Measurements from ENCODE around the gene TNFSF13. TPM values are rescaled to one million over a fixed set of nuclear protein-coding genes. Genes with fewer than 3 reads are reported as not detected.

Gene TNFSF13
- total and polyA plus RNA-seq, 2 experiments from 2014 or later = 3.9 to 7.4 TPM

DNA sequence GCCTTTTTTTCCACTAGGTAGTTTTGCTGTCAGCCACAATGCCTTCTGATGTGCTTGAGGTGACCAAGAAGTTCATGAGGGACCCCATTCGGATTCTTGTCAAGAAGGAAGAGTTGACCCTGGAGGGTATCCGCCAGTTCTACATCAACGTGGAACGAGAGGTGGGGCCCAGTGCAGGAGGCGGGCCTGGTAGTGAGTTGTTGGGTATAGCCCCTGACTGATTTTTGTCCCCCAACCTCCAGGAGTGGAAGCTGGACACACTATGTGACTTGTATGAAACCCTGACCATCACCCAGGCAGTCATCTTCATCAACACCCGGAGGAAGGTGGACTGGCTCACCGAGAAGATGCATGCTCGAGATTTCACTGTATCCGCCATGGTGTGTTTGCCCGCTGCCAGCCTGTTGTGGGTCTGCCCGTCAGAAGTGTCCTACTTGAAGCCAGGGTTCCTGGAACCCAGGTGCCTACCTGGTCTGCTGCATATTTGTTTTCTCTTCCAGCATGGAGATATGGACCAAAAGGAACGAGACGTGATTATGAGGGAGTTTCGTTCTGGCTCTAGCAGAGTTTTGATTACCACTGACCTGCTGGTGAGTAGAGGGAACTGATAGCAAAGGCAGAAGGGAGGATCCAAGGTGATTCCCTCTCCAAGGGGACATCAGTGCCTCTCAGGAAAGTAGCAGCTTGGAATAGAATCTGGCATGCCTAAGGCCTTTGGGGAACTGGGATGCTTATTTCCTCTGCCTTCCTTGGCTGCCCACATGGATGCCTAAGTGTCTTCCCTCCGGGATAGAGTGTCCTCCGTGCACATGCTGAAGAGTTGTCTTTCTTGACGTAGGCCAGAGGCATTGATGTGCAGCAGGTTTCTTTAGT lies 19.0 kb downstream of the TNFSF13 start:
- DNase-seq (ENCODE audit: low read depth in 1 of 2, low spot score in 1 of 2) = no peak
- no peaks in the 10 kb centered on the region for H3K9me3 ChIP-seq (ENCODE audit: low read depth)
- H3K4me3 ChIP-seq = no peak overlapping the region
- peaks cover 53% of the 10 kb centered on the region for H3K36me3 ChIP-seq
- TF ChIP-seq, protein P1, sequence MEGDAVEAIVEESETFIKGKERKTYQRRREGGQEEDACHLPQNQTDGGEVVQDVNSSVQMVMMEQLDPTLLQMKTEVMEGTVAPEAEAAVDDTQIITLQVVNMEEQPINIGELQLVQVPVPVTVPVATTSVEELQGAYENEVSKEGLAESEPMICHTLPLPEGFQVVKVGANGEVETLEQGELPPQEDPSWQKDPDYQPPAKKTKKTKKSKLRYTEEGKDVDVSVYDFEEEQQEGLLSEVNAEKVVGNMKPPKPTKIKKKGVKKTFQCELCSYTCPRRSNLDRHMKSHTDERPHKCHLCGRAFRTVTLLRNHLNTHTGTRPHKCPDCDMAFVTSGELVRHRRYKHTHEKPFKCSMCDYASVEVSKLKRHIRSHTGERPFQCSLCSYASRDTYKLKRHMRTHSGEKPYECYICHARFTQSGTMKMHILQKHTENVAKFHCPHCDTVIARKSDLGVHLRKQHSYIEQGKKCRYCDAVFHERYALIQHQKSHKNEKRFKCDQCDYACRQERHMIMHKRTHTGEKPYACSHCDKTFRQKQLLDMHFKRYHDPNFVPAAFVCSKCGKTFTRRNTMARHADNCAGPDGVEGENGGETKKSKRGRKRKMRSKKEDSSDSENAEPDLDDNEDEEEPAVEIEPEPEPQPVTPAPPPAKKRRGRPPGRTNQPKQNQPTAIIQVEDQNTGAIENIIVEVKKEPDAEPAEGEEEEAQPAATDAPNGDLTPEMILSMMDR (IDR thresholded peaks at IDR 0.05; ENCODE audit: low read depth, low read length) = no peak
- no peak overlapping the region for H3K27ac ChIP-seq
- no peaks in the 10 kb centered on the region for H3K27me3 ChIP-seq
- peaks cover 1% of the 10 kb centered on the region for H3K4me1 ChIP-seq (ENCODE audit: low read depth)

GRCh38 chr17:7579001-7579833 lies 20.7 kb downstream of the TNFSF13 start, which contains the start of gene CD68:
Gene CD68 (plus strand): TSS chr17:7579638. CDS start chr17:7579678, 40 bp downstream.
- TF ChIP-seq, protein P1 (IDR thresholded peaks at IDR 0.05; ENCODE audit: low read depth, low read length) = no peak
- peak within 1 kb of the TSS; percentile 83 for H3K27ac ChIP-seq
- peaks cover 53% of the 10 kb centered on the region for H3K36me3 ChIP-seq
- H3K4me1 ChIP-seq (ENCODE audit: low read depth) = peaks cover 9% of the 10 kb centered on the region
- peak; percentile 35 to 93 for DNase-seq (ENCODE audit: low read depth in 1 of 2, low spot score in 1 of 2)
- H3K27me3 ChIP-seq = no peaks in the 10 kb centered on the region
- H3K4me3 ChIP-seq = no peak within 1 kb of the TSS
- H3K9me3 ChIP-seq (ENCODE audit: low read depth) = no peaks in the 10 kb centered on the region

DNA sequence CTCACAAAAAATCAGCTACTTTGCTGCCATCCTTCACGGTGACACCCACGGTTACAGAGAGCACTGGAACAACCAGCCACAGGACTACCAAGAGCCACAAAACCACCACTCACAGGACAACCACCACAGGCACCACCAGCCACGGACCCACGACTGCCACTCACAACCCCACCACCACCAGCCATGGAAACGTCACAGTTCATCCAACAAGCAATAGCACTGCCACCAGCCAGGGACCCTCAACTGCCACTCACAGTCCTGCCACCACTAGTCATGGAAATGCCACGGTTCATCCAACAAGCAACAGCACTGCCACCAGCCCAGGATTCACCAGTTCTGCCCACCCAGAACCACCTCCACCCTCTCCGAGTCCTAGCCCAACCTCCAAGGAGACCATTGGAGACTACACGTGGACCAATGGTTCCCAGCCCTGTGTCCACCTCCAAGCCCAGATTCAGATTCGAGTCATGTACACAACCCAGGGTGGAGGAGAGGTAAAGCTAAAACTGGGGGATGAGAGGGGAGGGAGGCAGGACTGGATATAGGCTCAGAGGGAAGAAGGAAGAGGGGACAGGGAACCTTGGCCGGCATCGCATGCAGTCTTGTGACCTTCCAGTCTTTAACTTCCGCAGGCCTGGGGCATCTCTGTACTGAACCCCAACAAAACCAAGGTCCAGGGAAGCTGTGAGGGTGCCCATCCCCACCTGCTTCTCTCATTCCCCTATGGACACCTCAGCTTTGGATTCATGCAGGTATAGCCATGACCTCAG lies 21.5 kb downstream of the TNFSF13 start:
- H3K27ac ChIP-seq = peak overlapping the region; percentile 83
- TF ChIP-seq, protein P1 (IDR thresholded peaks at IDR 0.05; ENCODE audit: low read depth, low read length) = no peak
- no peaks in the 10 kb centered on the region for H3K9me3 ChIP-seq (ENCODE audit: low read depth)
- no peak overlapping the region for H3K4me3 ChIP-seq
- DNase-seq (ENCODE audit: low read depth in 1 of 2, low spot score in 1 of 2) = no peak
- H3K27me3 ChIP-seq = no peaks in the 10 kb centered on the region
- H3K36me3 ChIP-seq = peaks cover 45% of the 10 kb centered on the region
- H3K4me1 ChIP-seq (ENCODE audit: low read depth) = peaks cover 16% of the 10 kb centered on the region

DNA sequence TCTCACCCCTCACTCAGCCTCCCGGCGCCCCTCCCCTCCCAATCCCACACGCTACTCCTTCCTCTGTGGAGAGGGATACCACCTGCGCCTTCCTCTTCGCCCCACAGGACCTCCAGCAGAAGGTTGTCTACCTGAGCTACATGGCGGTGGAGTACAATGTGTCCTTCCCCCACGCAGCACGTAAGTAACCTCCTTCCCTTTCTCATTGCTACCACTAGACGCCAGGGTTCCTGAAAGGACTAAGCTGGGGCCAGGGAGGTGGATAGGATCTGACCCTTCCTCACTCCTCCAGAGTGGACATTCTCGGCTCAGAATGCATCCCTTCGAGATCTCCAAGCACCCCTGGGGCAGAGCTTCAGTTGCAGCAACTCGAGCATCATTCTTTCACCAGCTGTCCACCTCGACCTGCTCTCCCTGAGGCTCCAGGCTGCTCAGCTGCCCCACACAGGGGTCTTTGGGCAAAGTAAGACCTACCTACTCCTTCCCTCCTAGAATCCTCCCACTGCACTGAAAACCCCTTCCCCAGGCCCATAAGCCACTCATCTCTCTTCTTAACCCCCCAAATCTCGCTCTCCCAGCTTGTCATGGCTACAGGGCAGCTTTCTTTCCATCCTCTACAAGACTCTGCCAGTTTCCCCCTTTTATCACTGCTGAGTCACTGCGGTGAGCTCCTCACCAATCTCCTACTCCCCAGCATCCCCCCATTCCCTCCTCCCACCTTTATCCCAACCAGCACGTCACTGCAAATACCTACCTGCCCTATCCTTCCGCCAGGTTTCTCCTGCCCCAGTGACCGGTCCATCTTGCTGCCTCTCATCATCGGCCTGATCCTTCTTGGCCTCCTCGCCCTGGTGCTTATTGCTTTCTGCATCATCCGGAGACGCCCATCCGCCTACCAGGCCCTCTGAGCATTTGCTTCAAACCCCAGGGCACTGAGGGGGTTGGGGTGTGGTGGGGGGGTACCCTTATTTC lies 22.3 kb downstream of the TNFSF13 start:
- Histone ChIP-seq H3K4me3 (no peak overlapping the region), H3K9me3 (ENCODE audit: low read depth) (no peaks in the 10 kb centered on the region), H3K27me3 (no peaks in the 10 kb centered on the region), H3K27ac (peak overlapping the region; percentile 83), H3K4me1 (ENCODE audit: low read depth) (peaks cover 16% of the 10 kb centered on the region), H3K36me3 (peaks cover 36% of the 10 kb centered on the region)
- no peak for DNase-seq (ENCODE audit: low read depth in 1 of 2, low spot score in 1 of 2)
- TF ChIP-seq, protein P1 (IDR thresholded peaks at IDR 0.05; ENCODE audit: low read depth, low read length) = no peak
